COR-L47 (cell line): ENCODE measurements around the gene TAS2R60.
A peak's percentile ranks its signal among the peaks of the same experiment; 100 is the strongest.
"Not testable (repeated sequence)": the region's sequence is repeated elsewhere in the genome, so short reads cannot be mapped to it uniquely, and the experiment has no call there.

Source experiments
- DNase-seq: peaks from one replicate; lab custom pipeline; 2025; lab: John Stamatoyannopoulos, UW

TAS2R60 gene

GRCh38 chr7:143411976-143412708 lies 31.1 kb upstream of the TAS2R60 start:
- no peak for DNase-seq

GRCh38 chr7:143413123-143413522 lies 30.1 kb upstream of the TAS2R60 start:
- no peak for DNase-seq

GRCh38 chr7:143415209-143415608 lies 28.0 kb upstream of the TAS2R60 start:
- not testable (repeated sequence) for DNase-seq

DNA sequence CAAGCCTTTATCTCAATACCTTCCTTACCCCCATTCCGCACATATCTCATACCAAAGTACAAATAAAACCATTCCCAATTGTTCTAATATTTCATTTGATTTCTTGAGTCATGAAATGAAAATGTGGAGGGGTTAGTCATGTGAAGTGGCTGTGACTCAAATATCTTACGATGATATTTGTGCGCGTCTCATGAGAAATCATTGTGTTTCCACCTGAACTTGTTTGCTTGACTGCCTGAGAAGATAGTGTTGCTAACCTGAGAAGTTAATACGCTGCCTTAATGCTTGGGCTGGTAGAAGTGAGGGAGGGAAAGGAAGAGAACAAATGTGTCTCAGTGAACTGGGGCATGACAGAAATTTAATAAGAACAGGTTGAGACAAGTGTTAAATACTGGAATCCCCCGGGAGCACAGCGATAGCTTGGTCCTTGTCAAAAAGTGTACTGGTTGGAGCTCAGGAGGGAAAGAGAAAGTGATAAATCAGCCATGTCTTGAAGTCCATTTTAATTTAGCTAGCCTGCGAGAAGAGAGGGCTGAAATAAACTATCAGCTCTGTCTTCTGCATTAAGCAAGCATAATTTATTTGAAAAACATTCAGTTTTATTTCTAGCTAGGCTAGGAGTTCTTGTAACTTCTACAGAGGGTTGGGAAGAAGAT lies 27.4 kb upstream of the TAS2R60 start:
- DNase-seq: no peak

GRCh38 chr7:143416565-143417149 lies 26.6 kb upstream of the TAS2R60 start:
- peak; percentile 40 for DNase-seq

DNA sequence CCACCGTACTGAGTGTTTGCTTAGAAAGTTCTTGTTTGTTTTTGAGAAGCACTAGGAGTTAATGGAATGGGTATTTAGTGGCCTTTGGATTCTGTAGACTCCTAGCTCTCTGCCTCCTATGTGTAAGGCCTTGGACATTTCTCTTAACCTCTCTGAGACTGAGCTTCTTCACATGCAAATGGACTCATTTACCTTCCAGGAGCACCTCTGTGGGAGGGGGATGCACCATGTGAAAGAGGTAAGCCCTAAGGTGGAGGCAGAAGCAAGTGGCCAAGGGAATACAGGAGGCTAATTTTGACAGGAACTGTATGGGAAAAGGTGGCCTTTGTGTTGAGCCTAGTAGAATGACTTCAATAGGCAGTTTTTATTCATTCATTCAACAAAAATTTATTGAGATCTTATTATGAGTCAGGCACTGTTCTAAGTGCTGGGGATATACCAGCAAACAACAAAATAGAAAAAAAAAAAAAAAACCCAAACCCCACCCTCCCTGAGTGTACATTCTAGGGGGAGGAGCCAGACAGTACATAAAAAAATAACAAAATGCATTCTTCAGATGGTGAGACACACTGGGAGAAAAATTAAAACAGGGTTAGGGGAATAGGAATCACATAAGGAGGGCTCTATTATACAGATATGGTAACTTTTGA lies 25.4 kb upstream of the TAS2R60 start:
- DNase-seq: no peak

GRCh38 chr7:143418681-143419458 lies 24.4 kb upstream of the TAS2R60 start:
- no peak for DNase-seq

DNA sequence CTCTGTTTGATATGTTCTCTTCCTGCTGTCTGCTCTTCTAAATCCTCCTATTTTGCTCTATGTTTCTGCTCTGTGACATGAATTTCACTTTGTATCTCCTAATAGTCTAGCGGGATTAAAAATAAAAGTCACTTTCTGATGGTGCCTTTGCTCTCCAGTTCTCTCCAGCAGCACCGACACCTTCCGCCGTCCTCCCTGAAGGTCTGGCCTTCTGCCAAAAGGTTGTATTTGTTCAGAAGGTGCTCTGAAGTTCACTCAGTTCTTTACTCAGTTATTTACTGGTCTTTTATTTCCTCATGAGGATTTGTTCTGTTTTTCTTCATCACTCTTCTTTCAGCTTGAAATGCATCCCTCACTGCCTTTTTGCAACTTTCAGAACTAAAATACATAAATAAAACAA lies 23.4 kb upstream of the TAS2R60 start:
- no peak for DNase-seq

DNA sequence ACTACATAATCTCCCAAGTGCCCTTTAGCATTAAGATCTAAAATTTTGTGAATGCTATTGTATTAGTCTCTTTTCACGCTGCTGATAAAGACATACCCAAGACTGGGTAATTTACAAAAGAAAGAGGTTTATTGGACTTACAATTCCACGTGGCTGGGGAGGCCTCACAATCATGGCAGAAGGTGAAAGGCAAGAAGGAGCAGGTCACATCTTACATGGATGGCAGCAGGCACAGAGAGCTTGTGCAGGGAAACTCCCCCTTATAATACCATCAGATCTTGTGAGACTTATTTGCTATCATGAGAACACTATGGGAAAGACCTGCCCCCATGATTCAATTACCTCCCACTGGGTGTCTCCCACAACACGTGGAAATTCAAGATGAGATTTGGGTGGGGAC lies 22.6 kb upstream of the TAS2R60 start:
- DNase-seq: not testable (repeated sequence)

GRCh38 chr7:143422033-143422432 lies 21.2 kb upstream of the TAS2R60 start:
- no peak for DNase-seq

GRCh38 chr7:143424476-143424875 lies 18.8 kb upstream of the TAS2R60 start:
- not testable (repeated sequence) for DNase-seq

GRCh38 chr7:143426479-143427142 lies 16.6 kb upstream of the TAS2R60 start:
- DNase-seq: no peak

DNA sequence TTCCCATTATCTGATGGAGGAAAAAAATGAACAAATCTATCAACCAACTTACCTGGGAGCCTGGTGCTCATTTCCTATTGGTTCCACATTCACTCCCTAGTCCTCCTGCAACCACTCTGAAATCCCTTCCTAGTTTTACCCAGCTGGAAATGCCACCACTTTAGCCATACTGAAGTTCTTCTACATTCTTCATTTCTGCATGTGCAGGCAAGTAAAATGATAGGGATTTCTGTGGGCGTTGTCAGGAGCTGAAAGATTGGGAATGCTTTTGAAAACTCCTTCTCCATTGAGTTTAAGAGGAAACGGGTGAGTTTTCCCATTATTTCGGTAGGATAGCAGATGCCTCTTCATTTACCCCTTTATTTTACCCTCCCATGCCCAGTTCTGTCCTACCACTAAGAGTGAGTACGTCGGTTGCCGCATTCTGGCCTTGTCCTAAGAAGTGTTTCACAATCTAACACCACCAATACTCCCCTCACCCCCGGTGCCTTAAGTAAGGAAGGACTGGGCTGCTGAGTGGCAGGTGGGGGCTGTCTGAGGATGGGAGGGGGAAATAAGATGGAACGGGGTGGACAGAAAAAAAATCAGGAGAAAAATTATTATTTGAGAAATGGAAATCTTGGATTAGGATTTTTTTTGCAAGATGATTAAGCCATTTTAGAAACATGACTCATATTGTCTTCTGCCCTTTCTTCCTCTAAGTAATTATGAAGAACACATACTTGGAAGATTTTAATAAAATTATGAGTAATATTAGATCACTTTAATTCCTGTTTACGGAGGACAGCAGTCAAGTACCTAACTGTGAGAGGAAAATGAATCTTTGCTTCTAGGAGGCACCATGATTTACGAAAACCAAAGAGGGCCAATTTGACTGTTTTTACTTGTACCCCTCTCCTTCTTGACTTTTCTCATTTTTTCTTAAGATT lies 13.2 kb upstream of the TAS2R60 start:
- DNase-seq: no peak

GRCh38 chr7:143431109-143431508 lies 12.1 kb upstream of the TAS2R60 start:
- no peak for DNase-seq

GRCh38 chr7:143433759-143434158 lies 9.5 kb upstream of the TAS2R60 start:
- DNase-seq: no peak

- no peak for DNase-seq
These were observed 8.6 kb upstream of the TAS2R60 start for GRCh38 chr7:143434660-143435059.

GRCh38 chr7:143435266-143435665 lies 8.0 kb upstream of the TAS2R60 start:
- no peak for DNase-seq

- no peak for DNase-seq
These were observed 6.8 kb upstream of the TAS2R60 start for GRCh38 chr7:143436325-143436946.

DNA sequence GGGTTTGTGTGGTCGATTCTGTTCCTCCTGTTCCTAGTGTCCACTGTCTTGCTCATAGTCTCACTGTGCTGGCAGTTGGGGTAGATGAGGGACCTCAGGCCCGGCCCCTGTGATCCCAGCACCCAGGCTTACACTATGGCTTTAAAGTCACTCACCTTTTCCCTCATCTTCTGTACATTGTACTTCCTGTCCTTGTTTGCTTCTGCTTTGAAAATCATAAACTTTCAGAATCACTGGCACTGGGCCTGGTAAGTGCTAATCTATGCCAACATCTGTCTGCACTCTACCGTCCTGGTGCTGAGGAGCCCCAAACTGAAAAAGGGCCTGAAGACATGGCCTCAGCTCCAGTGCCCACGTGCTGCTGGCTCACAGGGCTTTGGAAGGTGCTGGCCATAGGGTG lies 5.7 kb upstream of the TAS2R60 start:
- DNase-seq: no peak

DNA sequence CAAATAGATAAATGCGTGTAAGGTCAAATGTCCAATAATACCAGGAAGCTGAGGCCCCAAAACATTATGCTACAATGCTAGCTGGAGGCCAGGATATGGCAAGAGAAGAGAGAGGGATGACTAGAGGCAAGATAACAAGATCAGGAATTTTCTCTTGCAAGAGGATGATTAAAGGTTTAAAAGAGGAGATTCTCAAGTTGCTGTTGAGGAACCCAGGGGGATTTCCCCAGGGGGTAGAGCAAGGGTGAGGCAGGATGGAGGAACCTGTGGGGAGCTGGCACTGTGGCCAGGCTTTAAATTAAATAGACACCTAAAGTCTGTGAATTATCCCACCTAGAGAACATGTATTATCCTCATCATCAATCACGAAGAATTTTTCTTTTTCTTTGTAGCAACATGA lies 3.4 kb upstream of the TAS2R60 start:
- DNase-seq: no peak
